ENCODE measurements around the gene PRKRA. TPM values are rescaled to one million over a fixed set of nuclear protein-coding genes. Genes with fewer than 3 reads are reported as not detected.

Gene PRKRA
- total and polyA plus RNA-seq, 2 of the 13 experiments (the other 11 are each of a cell fraction or from before 2014, with no cell fraction given) = 53.1 to 74.7 TPM

DNA sequence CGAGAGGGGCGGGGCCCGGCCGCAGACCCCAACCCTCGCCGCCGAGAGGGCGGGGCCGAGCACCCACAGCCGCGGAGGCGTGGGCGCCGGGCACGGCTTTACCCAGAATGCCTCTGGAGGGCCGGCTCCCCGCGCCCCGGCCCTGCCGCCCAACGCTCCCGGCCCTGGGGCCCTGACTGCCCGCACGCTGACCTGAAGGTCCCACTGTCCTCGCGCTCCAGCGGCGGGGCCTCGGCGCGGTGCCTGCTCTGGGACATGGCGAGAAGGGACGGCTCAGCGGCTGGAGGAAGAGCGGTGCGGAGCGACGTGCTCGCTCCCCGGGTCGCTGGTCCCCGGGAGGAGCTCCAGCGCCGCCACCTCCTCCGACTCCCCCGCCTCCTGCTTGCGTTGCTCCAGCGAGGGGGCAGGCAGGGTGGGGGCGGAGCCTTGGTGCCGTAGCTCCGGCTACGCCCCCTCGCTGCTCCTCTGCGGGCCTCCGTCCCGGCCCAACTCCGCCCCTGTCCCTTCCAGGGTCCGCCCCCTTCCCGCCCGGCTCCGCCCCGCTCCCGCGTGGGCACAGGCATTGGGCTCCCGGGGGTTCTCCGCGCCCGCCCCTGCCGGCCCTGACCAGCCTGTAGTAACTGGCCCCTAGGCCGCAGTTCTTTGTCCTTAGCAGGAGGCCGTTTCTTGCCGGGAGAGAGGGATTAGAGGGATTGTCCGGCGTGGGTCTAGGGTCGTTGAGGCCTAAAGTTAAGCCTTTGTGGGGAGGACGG is at the start of gene PRKRA, which contains the start of gene PJVK (continued):
- peak; percentile 99 for TF ChIP-seq ZFX (CRISPR knock-in tag; IDR thresholded peaks at IDR 0.05; ENCODE audit: low read depth)
- 0 out of 2 replicates have a peak, but pooled peaks have one; percentile 3 for TF ChIP-seq RELA (CRISPR knock-in tag; IDR thresholded peaks at IDR 0.05)
- TF ChIP-seq ATM (IDR thresholded peaks at IDR 0.05; ENCODE audit: borderline replicate concordance) = no peak
- TF ChIP-seq, protein P1, sequence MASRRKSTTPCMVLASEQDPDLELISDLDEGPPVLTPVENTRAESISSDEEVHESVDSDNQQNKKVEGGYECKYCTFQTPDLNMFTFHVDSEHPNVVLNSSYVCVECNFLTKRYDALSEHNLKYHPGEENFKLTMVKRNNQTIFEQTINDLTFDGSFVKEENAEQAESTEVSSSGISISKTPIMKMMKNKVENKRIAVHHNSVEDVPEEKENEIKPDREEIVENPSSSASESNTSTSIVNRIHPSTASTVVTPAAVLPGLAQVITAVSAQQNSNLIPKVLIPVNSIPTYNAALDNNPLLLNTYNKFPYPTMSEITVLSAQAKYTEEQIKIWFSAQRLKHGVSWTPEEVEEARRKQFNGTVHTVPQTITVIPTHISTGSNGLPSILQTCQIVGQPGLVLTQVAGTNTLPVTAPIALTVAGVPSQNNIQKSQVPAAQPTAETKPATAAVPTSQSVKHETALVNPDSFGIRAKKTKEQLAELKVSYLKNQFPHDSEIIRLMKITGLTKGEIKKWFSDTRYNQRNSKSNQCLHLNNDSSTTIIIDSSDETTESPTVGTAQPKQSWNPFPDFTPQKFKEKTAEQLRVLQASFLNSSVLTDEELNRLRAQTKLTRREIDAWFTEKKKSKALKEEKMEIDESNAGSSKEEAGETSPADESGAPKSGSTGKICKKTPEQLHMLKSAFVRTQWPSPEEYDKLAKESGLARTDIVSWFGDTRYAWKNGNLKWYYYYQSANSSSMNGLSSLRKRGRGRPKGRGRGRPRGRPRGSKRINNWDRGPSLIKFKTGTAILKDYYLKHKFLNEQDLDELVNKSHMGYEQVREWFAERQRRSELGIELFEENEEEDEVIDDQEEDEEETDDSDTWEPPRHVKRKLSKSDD (CRISPR knock-in tag; IDR thresholded peaks at IDR 0.05; ENCODE audit: low read depth) = no peak; the same call in none of the 2 replicates
- TF ChIP-seq ZNF776 (CRISPR knock-in tag; IDR thresholded peaks at IDR 0.05) = peak; percentile 99
- TF ChIP-seq, protein P2, sequence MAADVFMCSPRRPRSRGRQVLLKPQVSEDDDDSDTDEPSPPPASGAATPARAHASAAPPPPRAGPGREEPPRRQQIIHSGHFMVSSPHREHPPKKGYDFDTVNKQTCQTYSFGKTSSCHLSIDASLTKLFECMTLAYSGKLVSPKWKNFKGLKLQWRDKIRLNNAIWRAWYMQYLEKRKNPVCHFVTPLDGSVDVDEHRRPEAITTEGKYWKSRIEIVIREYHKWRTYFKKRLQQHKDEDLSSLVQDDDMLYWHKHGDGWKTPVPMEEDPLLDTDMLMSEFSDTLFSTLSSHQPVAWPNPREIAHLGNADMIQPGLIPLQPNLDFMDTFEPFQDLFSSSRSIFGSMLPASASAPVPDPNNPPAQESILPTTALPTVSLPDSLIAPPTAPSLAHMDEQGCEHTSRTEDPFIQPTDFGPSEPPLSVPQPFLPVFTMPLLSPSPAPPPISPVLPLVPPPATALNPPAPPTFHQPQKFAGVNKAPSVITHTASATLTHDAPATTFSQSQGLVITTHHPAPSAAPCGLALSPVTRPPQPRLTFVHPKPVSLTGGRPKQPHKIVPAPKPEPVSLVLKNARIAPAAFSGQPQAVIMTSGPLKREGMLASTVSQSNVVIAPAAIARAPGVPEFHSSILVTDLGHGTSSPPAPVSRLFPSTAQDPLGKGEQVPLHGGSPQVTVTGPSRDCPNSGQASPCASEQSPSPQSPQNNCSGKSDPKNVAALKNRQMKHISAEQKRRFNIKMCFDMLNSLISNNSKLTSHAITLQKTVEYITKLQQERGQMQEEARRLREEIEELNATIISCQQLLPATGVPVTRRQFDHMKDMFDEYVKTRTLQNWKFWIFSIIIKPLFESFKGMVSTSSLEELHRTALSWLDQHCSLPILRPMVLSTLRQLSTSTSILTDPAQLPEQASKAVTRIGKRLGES (CRISPR knock-in tag; IDR thresholded peaks at IDR 0.05; ENCODE audit: borderline replicate concordance) = peak; percentile 59; the same call in 1 of the 2 replicates
- peak; percentile 81; the same call in 1 of the 2 replicates for TF ChIP-seq THAP11 (CRISPR knock-in tag; IDR thresholded peaks at IDR 0.05)
- TF ChIP-seq, protein P3, sequence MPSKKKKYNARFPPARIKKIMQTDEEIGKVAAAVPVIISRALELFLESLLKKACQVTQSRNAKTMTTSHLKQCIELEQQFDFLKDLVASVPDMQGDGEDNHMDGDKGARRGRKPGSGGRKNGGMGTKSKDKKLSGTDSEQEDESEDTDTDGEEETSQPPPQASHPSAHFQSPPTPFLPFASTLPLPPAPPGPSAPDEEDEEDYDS (CRISPR knock-in tag; IDR thresholded peaks at IDR 0.05) = peak; percentile 90
- no peak for TF ChIP-seq HNRNPH1 (optimal IDR thresholded peaks at IDR 0.05; ENCODE audit: low read depth, low read length)
- peak; percentile 62; the same call in 1 of the 2 replicates for TF ChIP-seq SOX13 (IDR thresholded peaks at IDR 0.05)
- TF ChIP-seq SOX13 (CRISPR knock-in tag; conservative IDR thresholded peaks at IDR 0.05 in 1 of 2, IDR thresholded peaks at IDR 0.05 in 1 of 2) = no peak; a peak in 2 of 4 replicates
- peak; percentile 93 for TF ChIP-seq ZNF333 (CRISPR knock-in tag; IDR thresholded peaks at IDR 0.05; ENCODE audit: borderline replicate concordance)
- no peak for TF ChIP-seq CBX2 (IDR thresholded peaks at IDR 0.05; ENCODE audit: low read depth, low read length)
- peak; percentile 74; the same call in 1 of the 2 replicates for TF ChIP-seq CBX2 (CRISPR knock-in tag; IDR thresholded peaks at IDR 0.05; ENCODE audit: low read depth)
- TF ChIP-seq PAX8 (CRISPR knock-in tag; IDR thresholded peaks at IDR 0.05; ENCODE audit: borderline replicate concordance) = peak; percentile 95
- TF ChIP-seq, protein P4, sequence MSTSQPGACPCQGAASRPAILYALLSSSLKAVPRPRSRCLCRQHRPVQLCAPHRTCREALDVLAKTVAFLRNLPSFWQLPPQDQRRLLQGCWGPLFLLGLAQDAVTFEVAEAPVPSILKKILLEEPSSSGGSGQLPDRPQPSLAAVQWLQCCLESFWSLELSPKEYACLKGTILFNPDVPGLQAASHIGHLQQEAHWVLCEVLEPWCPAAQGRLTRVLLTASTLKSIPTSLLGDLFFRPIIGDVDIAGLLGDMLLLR (CRISPR knock-in tag; IDR thresholded peaks at IDR 0.05) = peak; percentile 90; the same call in 1 of the 2 replicates
- TF ChIP-seq RFXANK (CRISPR knock-in tag; IDR thresholded peaks at IDR 0.05) = peak; percentile 54; the same call in 1 of the 2 replicates
- TF ChIP-seq HNF4G (IDR thresholded peaks at IDR 0.05; ENCODE audit: borderline replicate concordance, low read depth, low read length) = peak; percentile 3; the same call in 1 of the 2 replicates
- peak; percentile 53 for TF ChIP-seq HNF4G (CRISPR knock-in tag; IDR thresholded peaks at IDR 0.05; ENCODE audit: borderline replicate concordance, low read depth)
- peak; percentile 74 for TF ChIP-seq TBX3 (IDR thresholded peaks at IDR 0.05; ENCODE audit: borderline replicate concordance)
